Measurements from ENCODE around the gene PPM1E.

GRCh38 chr17:58806046-58806445 lies 50.4 kb downstream of the PPM1E start:
- TF ChIP-seq EP300 (IDR thresholded peaks at IDR 0.05) (no peak), POLR2AphosphoS5 (IDR thresholded peaks at IDR 0.05) (no peak)
- TF ChIP-seq, protein P1, sequence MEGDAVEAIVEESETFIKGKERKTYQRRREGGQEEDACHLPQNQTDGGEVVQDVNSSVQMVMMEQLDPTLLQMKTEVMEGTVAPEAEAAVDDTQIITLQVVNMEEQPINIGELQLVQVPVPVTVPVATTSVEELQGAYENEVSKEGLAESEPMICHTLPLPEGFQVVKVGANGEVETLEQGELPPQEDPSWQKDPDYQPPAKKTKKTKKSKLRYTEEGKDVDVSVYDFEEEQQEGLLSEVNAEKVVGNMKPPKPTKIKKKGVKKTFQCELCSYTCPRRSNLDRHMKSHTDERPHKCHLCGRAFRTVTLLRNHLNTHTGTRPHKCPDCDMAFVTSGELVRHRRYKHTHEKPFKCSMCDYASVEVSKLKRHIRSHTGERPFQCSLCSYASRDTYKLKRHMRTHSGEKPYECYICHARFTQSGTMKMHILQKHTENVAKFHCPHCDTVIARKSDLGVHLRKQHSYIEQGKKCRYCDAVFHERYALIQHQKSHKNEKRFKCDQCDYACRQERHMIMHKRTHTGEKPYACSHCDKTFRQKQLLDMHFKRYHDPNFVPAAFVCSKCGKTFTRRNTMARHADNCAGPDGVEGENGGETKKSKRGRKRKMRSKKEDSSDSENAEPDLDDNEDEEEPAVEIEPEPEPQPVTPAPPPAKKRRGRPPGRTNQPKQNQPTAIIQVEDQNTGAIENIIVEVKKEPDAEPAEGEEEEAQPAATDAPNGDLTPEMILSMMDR (IDR thresholded peaks at IDR 0.05), result no peak

Data from suprapubic skin (tissue), 4 donors.